Tibial nerve (tissue), 4 donors: ENCODE results near the gene DMPK. TPM values are rescaled to one million over a fixed set of nuclear protein-coding genes. Genes with fewer than 3 reads are reported as not detected.
"Not testable (repeated sequence)": the region's sequence is repeated elsewhere in the genome, so short reads cannot be mapped to it uniquely, and the experiment has no call there.

Experiments used
- DNase-seq, 2 donors: peaks; one replicate each; pipeline ENCODE4 v3.0.0-alpha.2; 2019; ENCODE audit warnings: low spot score in 2 of 2
- H3K27ac ChIP-seq, 4 donors: fragments of 200-600 bp; sonication (generic) in 3 of 4; one replicate each; pipeline ENCODE4 v1.5.1; 2017 to 2019; ENCODE audit warnings: mild to moderate bottlenecking in 1 of 4
- H3K27me3 ChIP-seq, 2 donors: fragments of 200-600 bp; sonication (generic) in 1 of 2; one replicate each; pipeline versions ENCODE4 v1.5.1 to v1.6.0; 2017 to 2019
- H3K36me3 ChIP-seq, 3 donors: fragments of 200-600 bp; sonication (generic); one replicate each; pipeline ENCODE4 v1.5.1; 2018 to 2019
- H3K4me1 ChIP-seq, 4 donors: fragments of 200-600 bp; sonication (generic) in 3 of 4; one replicate each; pipeline ENCODE4 v1.5.1; 2017 to 2019
- H3K4me3 ChIP-seq, 4 donors: fragments of 200-600 bp; sonication (generic) in 3 of 4; one replicate each; pipeline ENCODE4 v1.5.1; 2017 to 2019; ENCODE audit warnings: mild to moderate bottlenecking in 1 of 4, moderate library complexity in 1 of 4
- H3K9me3 ChIP-seq, 4 donors: fragments of 200-600 bp; sonication (generic) in 3 of 4; one replicate each; pipeline ENCODE4 v1.5.1; 2017 to 2019
- CTCF ChIP-seq, 5 experiments: fragments of 200-600 bp in 3 of 5; fragments of 450-650 bp in 2 of 5; sonication (generic) in 3 of 5; IDR thresholded peaks; one replicate each; pipeline ENCODE4 v1.5.1; 2016 to 2019; ENCODE audit warnings: antibody characterized with exemption in 5 of 5, mild to moderate bottlenecking in 3 of 5, moderate library complexity in 2 of 5
- EP300 ChIP-seq, 2 donors: sonication (generic); formaldehyde crosslinking; IDR thresholded peaks; one replicate each; pipeline ENCODE4 v1.6.1; 2017; ENCODE audit warnings: antibody characterized with exemption in 2 of 2, mild to moderate bottlenecking in 1 of 2
- POLR2A ChIP-seq, 2 donors: fragments of 450-650 bp; IDR thresholded peaks; one replicate each; pipeline ENCODE4 v1.6.1; 2017; ENCODE audit warnings: antibody characterized with exemption in 2 of 2, mild to moderate bottlenecking in 2 of 2, moderate library complexity in 2 of 2
- WGBS, 2 donors: methylation state at CpG; one replicate each; pipeline ENCODE4 v1.1.5; 2018; 5-methylcytosine and 5-hydroxymethylcytosine counted together
- total RNA-seq, 4 donors: library from RNA; depleted of rRNA; stranded (reverse); fragments of >200 nt; gene quantifications; one replicate each; pipeline ENCODE4 v1.1.0, GENCODE V29; 2016

DMPK gene
- total RNA-seq, 4 donors from 2014 or later, result 59.0 to 87.9 (median 77.4) TPM

- Histone ChIP-seq H3K4me1 (no peaks in the 10 kb centered on the region), H3K4me3 (no peak overlapping the region), H3K27ac (no peak overlapping the region), H3K9me3 (no peaks in the 10 kb centered on the region), H3K36me3 (no peaks in the 10 kb centered on the region), H3K27me3 (no peaks in the 10 kb centered on the region)
- WGBS, 2 donors, result 89 to 95% methylated on average over 12 of the region's 12 CpGs
- DNase-seq, result no peak
- no peak for TF ChIP-seq POLR2A (IDR thresholded peaks at IDR 0.05)
- TF ChIP-seq EP300 (IDR thresholded peaks at IDR 0.05), result no peak
- TF ChIP-seq CTCF (IDR thresholded peaks at IDR 0.05), result no peak
Measured at GRCh38 chr19:45752639-45753038, 29.7 kb downstream of the DMPK start.

GRCh38 chr19:45751483-45751882 lies 30.8 kb downstream of the DMPK start:
- H3K27me3 ChIP-seq, H3K27ac ChIP-seq, H3K4me1 ChIP-seq, DNase-seq, H3K4me3 ChIP-seq, H3K36me3 ChIP-seq, H3K9me3 ChIP-seq: not testable (repeated sequence)
- 89 to 94% methylated on average over 10 of the region's 10 CpGs for WGBS, 2 donors

GRCh38 chr19:45747513-45747912 lies 34.8 kb downstream of the DMPK start:
- no peak overlapping the region for H3K27ac ChIP-seq
- no peaks in the 10 kb centered on the region for H3K36me3 ChIP-seq
- no peaks in the 10 kb centered on the region for H3K9me3 ChIP-seq
- H3K4me1 ChIP-seq, result no peaks in the 10 kb centered on the region
- TF ChIP-seq POLR2A (IDR thresholded peaks at IDR 0.05) (no peak), EP300 (IDR thresholded peaks at IDR 0.05) (no peak)
- H3K27me3 ChIP-seq, result peaks cover 0 to 4% of the 10 kb centered on the region in 2 donors
- 84 to 86% methylated on average over 5 of the region's 5 CpGs for WGBS, 2 donors
- no peak for DNase-seq
- no peak overlapping the region for H3K4me3 ChIP-seq

GRCh38 chr19:45746866-45747265 lies 35.4 kb downstream of the DMPK start:
- Histone ChIP-seq H3K4me1 (no peaks in the 10 kb centered on the region), H3K27ac (no peak overlapping the region), H3K9me3 (no peaks in the 10 kb centered on the region), H3K27me3 (peaks cover 0 to 4% of the 10 kb centered on the region in 2 donors), H3K4me3 (no peak overlapping the region), H3K36me3 (no peaks in the 10 kb centered on the region)
- WGBS, 2 donors, result 52 to 65% methylated on average over 5 of the region's 5 CpGs
- TF ChIP-seq POLR2A (IDR thresholded peaks at IDR 0.05), result no peak
- TF ChIP-seq EP300 (IDR thresholded peaks at IDR 0.05), result no peak
- TF ChIP-seq CTCF (IDR thresholded peaks at IDR 0.05), result no peak
- no peak for DNase-seq

- H3K4me1 ChIP-seq, result no peaks in the 10 kb centered on the region
- peaks cover 0 to 4% of the 10 kb centered on the region in 2 donors for H3K27me3 ChIP-seq
- 78 to 84% methylated on average over 6 of the region's 6 CpGs for WGBS, 2 donors
- H3K27ac ChIP-seq, result no peak overlapping the region
- no peak overlapping the region for H3K4me3 ChIP-seq
- DNase-seq, result no peak
- H3K36me3 ChIP-seq, result no peaks in the 10 kb centered on the region
- TF ChIP-seq POLR2A (IDR thresholded peaks at IDR 0.05), result no peak
- TF ChIP-seq EP300 (IDR thresholded peaks at IDR 0.05), result no peak
- TF ChIP-seq CTCF (IDR thresholded peaks at IDR 0.05), result no peak
- no peaks in the 10 kb centered on the region for H3K9me3 ChIP-seq
Measured at GRCh38 chr19:45745606-45746005, 36.7 kb downstream of the DMPK start.

- 68 to 69% methylated on average over 4 of the region's 4 CpGs for WGBS, 2 donors
- DNase-seq, result no peak
- H3K27me3 ChIP-seq, result peaks cover 0 to 4% of the 10 kb centered on the region in 2 donors
- H3K36me3 ChIP-seq, result no peaks in the 10 kb centered on the region
- TF ChIP-seq POLR2A (IDR thresholded peaks at IDR 0.05) (no peak), CTCF (IDR thresholded peaks at IDR 0.05) (no peak), EP300 (IDR thresholded peaks at IDR 0.05) (no peak)
- H3K4me3 ChIP-seq, result no peak overlapping the region
- H3K27ac ChIP-seq, result no peak overlapping the region
- no peaks in the 10 kb centered on the region for H3K4me1 ChIP-seq
- no peaks in the 10 kb centered on the region for H3K9me3 ChIP-seq
Measured at GRCh38 chr19:45742969-45743368, 39.3 kb downstream of the DMPK start.
